HG02623 (cell line): ENCODE data around the gene IGSF21.

Source experiments
- ATAC-seq: cut with Tn5 transposase; IDR thresholded peaks from one replicate; pipeline ENCODE4 v1.9.1; 2021; ENCODE audit warnings: moderate library complexity; ENCODE audit not compliant: unreplicated experiment

IGSF21 gene

GRCh38 chr1:18253093-18253492, 145.5 kb downstream of the IGSF21 start:
- ATAC-seq = no peak

GRCh38 chr1:18256282-18257235, 149.0 kb downstream of the IGSF21 start:
- ATAC-seq = no peak

- ATAC-seq = no peak
Measured at GRCh38 chr1:18257778-18258177, 150.2 kb downstream of the IGSF21 start.

GRCh38 chr1:18261891-18262290, 154.3 kb downstream of the IGSF21 start:
- no peak for ATAC-seq

GRCh38 chr1:18262726-18263125, 155.1 kb downstream of the IGSF21 start:
- ATAC-seq = no peak

- ATAC-seq = no peak
Measured at GRCh38 chr1:18263547-18264120, 156.0 kb downstream of the IGSF21 start.

- ATAC-seq = no peak
Measured at GRCh38 chr1:18264450-18265039, 156.9 kb downstream of the IGSF21 start.

- no peak for ATAC-seq
Measured at GRCh38 chr1:18265641-18266040, 158.0 kb downstream of the IGSF21 start.

- no peak for ATAC-seq
Measured at GRCh38 chr1:18266391-18266790, 158.8 kb downstream of the IGSF21 start.

GRCh38 chr1:18271336-18271735, 163.7 kb downstream of the IGSF21 start:
- no peak for ATAC-seq

GRCh38 chr1:18278946-18279345, 171.3 kb downstream of the IGSF21 start:
- ATAC-seq = no peak

GRCh38 chr1:18279351-18280074, 171.9 kb downstream of the IGSF21 start:
- no peak for ATAC-seq

- ATAC-seq = no peak
Measured at GRCh38 chr1:18280956-18281355, 173.4 kb downstream of the IGSF21 start.

GRCh38 chr1:18282851-18283600, 175.4 kb downstream of the IGSF21 start:
- ATAC-seq = no peak

- no peak for ATAC-seq
Measured at GRCh38 chr1:18283601-18284385, 176.2 kb downstream of the IGSF21 start.

- ATAC-seq = no peak
Measured at GRCh38 chr1:18284805-18285537, 177.4 kb downstream of the IGSF21 start.

- ATAC-seq = no peak
Measured at GRCh38 chr1:18285538-18285924, 177.9 kb downstream of the IGSF21 start.

GRCh38 chr1:18288722-18289121, 181.1 kb downstream of the IGSF21 start:
- no peak for ATAC-seq

- no peak for ATAC-seq
Measured at GRCh38 chr1:18289597-18289996, 182.0 kb downstream of the IGSF21 start.
